Ishikawa (cell line): ENCODE data around the gene ARHGEF1.

ENCODE experiments used
- CEBPB ChIP-seq: IDR thresholded peaks from 2 replicates; pipeline ENCODE4 v1.6.1; 2012
- CREB1 ChIP-seq: IDR thresholded peaks from 2 replicates; pipeline ENCODE4 v1.6.1; 2012; ENCODE audit warnings: low read depth
- EGR1 ChIP-seq: IDR thresholded peaks from 2 replicates; pipeline ENCODE4 v1.6.1; 2012
- EP300 ChIP-seq: IDR thresholded peaks from 2 replicates; pipeline ENCODE4 v1.6.1; 2012; ENCODE audit warnings: borderline replicate concordance
- FOXM1 ChIP-seq: IDR thresholded peaks from 2 replicates; pipeline ENCODE4 v1.6.1; 2012; ENCODE audit warnings: low read depth, borderline replicate concordance
- MAX ChIP-seq: IDR thresholded peaks from 2 replicates; pipeline ENCODE4 v1.6.1; 2012
- NFIC ChIP-seq: IDR thresholded peaks from 2 replicates; pipeline ENCODE4 v1.6.1; 2012
- RAD21 ChIP-seq: IDR thresholded peaks from 2 replicates; pipeline ENCODE4 v1.6.1; 2012; ENCODE audit warnings: low read depth
- REST ChIP-seq: IDR thresholded peaks from 2 replicates; pipeline ENCODE4 v1.6.1; 2012; ENCODE audit warnings: low read depth, mild to moderate bottlenecking
- TAF1 ChIP-seq: IDR thresholded peaks from 2 replicates; pipeline ENCODE4 v1.6.1; 2012; ENCODE audit warnings: low read depth, mild to moderate bottlenecking
- TCF12 ChIP-seq: IDR thresholded peaks from 2 replicates; pipeline ENCODE4 v1.6.1; 2012; ENCODE audit warnings: low read depth
- TEAD4 ChIP-seq: IDR thresholded peaks from 2 replicates; pipeline ENCODE4 v1.6.1; 2012
- YY1 ChIP-seq: IDR thresholded peaks from 2 replicates; pipeline ENCODE4 v1.6.1; 2012; ENCODE audit warnings: low read depth
- ZBTB7A ChIP-seq: IDR thresholded peaks from 2 replicates; pipeline ENCODE4 v1.6.1; 2012; ENCODE audit warnings: low read depth
- TF ChIP-seq, protein P1 (sequence below): IDR thresholded peaks from 2 replicates; pipeline ENCODE4 v1.6.1; 2012

Gene ARHGEF1

DNA sequence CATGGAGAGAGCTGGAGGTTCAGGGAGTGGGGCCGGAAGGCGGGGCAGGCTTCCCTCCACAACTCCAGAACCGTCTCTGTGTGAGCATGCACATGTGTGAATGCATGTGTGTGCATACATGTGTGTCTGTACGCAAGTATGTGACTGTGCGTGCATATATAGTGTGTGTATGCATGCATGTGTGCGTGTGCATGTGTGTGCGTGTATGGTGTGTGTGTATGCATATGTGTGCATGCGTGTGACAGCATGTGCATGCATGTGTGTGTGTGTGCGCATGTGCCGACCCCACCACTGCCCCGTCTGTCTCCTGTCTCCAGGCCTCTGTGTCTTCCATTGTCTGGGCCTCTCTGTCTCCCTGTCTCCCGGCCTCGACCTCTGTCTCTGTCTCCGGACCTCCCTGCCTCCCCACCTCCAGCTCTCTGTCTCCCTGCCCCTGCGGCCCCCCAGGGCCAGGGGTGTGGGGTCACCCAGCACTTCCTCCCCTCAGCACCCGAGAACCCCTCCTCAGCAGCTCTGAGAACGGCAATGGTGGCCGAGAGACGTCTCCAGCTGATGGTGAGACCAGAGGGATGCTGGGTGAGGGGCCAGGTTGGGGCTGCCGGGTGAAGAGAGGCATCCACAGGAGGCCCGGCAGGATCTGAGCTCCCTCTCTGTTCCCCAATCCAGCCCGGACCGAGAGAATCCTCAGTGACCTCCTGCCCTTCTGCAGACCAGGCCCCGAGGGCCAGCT, 22.5 kb downstream of the ARHGEF1 start:
- TF ChIP-seq ZBTB7A (no peak), YY1 (no peak), TCF12 (no peak), EP300 (no peak), CREB1 (no peak), TAF1 (no peak), CEBPB (no peak)
- TF ChIP-seq, protein P1, sequence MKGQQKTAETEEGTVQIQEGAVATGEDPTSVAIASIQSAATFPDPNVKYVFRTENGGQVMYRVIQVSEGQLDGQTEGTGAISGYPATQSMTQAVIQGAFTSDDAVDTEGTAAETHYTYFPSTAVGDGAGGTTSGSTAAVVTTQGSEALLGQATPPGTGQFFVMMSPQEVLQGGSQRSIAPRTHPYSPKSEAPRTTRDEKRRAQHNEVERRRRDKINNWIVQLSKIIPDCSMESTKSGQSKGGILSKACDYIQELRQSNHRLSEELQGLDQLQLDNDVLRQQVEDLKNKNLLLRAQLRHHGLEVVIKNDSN: no peak

DNA sequence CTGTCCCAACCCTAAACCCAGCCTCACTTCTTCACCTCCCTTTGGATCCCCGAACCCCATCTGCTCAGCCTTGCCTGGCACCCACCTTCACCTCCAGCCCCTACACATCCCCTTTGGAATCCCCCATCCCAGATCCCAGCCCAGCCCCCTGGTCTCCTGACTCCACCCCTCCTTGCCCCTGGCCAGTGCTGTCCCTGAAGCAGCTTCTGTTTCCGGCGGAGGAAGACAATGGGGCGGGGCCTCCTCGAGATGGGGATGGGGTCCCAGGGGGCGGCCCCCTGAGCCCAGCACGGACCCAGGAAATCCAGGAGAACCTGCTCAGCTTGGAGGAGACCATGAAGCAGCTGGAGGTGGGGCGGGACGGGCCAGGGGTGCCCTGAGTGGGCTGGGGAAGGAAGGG, 23.3 kb downstream of the ARHGEF1 start:
- TF ChIP-seq CREB1 (no peak), ZBTB7A (no peak), YY1 (no peak), TCF12 (no peak), REST (no peak)

DNA sequence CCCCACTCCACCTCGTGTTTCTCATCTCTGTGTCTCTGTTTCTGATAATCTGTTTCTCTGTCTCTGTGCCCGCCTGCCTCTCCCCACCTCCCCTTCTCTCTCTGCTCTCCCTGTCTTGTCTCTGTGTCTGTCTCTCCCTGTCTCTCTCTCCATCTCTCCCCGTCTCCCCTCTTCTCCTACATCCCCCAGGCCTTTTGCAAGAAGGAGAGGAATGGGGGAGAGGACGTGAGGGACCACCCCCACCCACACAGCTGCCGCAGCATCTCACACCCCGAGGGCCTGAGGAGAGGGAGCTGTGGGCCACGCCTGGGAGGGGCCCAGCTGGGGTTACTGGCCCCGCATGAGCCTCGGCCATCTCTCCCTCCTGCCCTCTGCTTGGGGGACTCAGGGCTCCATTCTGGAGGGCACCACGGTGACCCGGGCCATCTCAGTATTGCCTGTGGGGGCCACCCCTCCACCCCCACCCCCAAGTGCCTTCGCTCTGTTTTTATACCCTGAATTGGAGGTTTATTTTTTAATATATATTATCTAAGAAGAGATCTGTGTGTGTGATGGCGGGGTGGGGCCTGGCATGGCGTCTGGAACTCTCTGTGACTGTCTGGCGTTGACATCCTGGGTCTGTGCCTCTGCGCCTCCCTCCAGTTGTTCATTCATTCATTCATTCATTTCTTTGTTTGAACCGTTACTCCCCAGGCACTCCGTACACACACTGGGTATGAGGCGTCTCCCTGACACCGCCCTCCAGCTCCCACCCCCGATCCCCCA, 24.1 kb downstream of the ARHGEF1 start:
- TF ChIP-seq TCF12 (no peak), FOXM1 (no peak), CREB1 (no peak)

DNA sequence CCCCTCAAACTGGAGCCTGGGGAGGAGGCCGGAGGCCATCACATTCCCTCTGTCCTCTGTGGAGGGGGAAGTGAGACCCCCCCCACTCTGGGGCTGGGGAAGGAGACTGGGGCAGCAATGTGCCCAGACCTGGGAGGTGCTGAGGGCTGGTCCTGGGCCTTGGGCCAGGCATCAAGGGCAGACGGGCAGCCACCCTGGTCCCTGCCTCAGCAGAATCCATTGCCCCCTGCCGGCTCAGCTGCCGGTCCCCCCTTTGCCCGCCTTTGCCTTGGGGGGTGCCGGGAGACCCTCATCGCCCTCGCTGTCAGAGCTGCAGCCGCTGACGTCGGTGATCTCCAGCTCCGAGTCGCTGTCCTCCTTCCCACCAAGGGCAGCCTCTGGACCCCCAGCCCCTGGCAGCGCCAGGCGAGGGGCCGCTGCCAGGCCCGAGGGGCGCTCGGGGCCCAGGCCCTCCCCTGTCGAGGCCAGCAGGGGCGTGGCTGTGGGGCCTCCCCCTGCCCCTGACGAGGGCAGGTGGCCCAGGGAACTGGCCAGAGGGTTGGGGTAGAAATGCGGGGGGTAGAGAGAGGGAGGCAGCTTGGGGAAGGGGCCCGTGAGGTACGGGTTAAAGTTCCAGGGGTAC, 25.1 kb downstream of the ARHGEF1 start:
- TF ChIP-seq TAF1 (no peak), NFIC (no peak), EGR1 (no peak), TCF12 (no peak), EP300 (no peak), RAD21 (no peak), CEBPB (no peak), FOXM1 (no peak), ZBTB7A (no peak), MAX (no peak), YY1 (no peak), CREB1 (no peak), REST (no peak), TEAD4 (no peak)
- TF ChIP-seq, protein P1: no peak

DNA sequence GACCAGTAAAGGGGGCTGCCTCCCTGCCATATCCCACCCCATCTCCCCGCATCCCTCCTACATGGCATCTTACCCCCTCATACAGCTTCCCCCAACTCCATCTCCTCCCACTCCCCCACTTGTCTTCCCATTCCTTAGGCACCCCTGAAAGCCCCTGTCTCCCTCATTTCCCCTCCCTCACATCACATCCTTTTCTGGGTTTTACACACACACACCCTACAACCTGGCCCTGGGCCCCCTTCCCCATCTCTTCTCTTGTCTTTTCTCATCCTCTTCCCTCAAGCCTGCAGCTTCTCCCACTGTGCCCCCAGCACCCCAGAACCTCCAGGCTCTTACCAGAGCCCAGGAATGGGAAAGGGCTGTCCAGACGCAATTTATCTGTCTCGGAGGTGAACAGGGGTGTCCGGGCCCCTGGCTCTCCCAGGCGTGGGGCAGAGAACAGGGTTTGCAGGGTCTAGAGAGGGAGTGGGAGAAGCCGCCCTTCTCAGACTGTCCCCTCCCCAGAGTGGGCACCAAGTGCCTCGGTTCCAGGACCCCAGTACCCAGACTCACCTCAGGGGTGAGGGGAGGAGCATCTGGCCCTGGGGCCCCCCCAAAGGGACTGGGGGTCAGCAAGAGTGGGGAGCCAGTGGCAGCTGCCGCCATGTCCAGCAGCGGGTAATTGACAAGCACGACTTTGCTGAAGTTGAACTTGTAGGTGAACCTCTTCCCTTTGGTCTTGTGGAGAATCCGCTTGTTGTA, 25.9 kb downstream of the ARHGEF1 start:
- no peak for TF ChIP-seq RAD21
- TF ChIP-seq EP300: no peak
- no peak for TF ChIP-seq TAF1
- no peak for TF ChIP-seq FOXM1
- TF ChIP-seq TEAD4: no peak
- no peak for TF ChIP-seq CREB1
- no peak for TF ChIP-seq EGR1
- TF ChIP-seq YY1: no peak
- no peak for TF ChIP-seq ZBTB7A
- TF ChIP-seq, protein P1: no peak
- no peak for TF ChIP-seq TCF12
- no peak for TF ChIP-seq NFIC
- TF ChIP-seq CEBPB: no peak
- TF ChIP-seq MAX: no peak
- TF ChIP-seq REST: no peak
